Nephron progenitor cell (in vitro differentiated cells): ENCODE data around the gene NCAM1.

ENCODE experiments used
- DNase-seq: peaks from one replicate; pipeline ENCODE4 v3.0.0; 2021
- H3K27ac Mint-ChIP-seq: 2 replicates; pipeline ENCODE4 v1.8.0; 2021; ENCODE audit warnings: mild to moderate bottlenecking, moderate library complexity, mixed read lengths
- H3K27me3 Mint-ChIP-seq: 2 replicates; pipeline ENCODE4 v1.8.0; 2021; ENCODE audit warnings: mild to moderate bottlenecking, low read depth, mixed read lengths; ENCODE audit not compliant: poor library complexity
- H3K36me3 Mint-ChIP-seq: 2 replicates; pipeline ENCODE4 v1.8.0; 2021; ENCODE audit warnings: low read depth, mixed read lengths
- H3K4me1 Mint-ChIP-seq: 2 replicates; pipeline ENCODE4 v1.8.0; 2021; ENCODE audit warnings: mixed read lengths
- H3K4me3 Mint-ChIP-seq: 2 replicates; pipeline ENCODE4 v1.8.0; 2021; ENCODE audit warnings: mild to moderate bottlenecking, moderate library complexity, mixed read lengths
- H3K9me3 Mint-ChIP-seq: 2 replicates; pipeline ENCODE4 v1.8.0; 2021; ENCODE audit warnings: mild to moderate bottlenecking, moderate library complexity, mixed read lengths
- TF ChIP-seq, protein P1 (sequence below): fragments of 200-600 bp; sonication (generic); IDR thresholded peaks from 2 replicates; pipeline ENCODE4 v1.5.0; 2021; ENCODE audit warnings: antibody characterized with exemption

Gene NCAM1

DNA sequence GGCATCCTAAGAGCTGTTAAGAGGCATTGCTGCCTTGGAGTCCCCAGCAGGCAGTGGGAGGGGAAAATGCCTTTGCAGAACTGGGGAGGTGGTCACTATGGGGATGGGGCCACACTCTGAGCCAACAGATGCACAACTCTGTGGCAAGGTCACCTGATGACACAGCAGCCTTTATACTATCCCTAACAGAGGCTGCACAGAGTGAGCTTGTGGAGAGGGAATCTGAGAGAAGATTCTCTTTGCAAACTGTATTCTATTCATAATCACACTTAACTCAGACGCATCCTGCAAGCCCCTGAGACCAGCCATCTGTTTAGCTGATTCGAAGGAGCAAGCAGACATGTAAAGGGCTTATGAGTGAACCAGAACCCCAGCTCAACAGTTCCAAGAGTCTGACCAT lies 304.1 kb downstream of the NCAM1 start:
- no peak for DNase-seq
- TF ChIP-seq, protein P1, sequence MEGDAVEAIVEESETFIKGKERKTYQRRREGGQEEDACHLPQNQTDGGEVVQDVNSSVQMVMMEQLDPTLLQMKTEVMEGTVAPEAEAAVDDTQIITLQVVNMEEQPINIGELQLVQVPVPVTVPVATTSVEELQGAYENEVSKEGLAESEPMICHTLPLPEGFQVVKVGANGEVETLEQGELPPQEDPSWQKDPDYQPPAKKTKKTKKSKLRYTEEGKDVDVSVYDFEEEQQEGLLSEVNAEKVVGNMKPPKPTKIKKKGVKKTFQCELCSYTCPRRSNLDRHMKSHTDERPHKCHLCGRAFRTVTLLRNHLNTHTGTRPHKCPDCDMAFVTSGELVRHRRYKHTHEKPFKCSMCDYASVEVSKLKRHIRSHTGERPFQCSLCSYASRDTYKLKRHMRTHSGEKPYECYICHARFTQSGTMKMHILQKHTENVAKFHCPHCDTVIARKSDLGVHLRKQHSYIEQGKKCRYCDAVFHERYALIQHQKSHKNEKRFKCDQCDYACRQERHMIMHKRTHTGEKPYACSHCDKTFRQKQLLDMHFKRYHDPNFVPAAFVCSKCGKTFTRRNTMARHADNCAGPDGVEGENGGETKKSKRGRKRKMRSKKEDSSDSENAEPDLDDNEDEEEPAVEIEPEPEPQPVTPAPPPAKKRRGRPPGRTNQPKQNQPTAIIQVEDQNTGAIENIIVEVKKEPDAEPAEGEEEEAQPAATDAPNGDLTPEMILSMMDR, result no peak
- Mint-ChIP-seq H3K4me1 (no peaks in the 10 kb centered on the region), H3K36me3 (peaks cover 43% of the 10 kb centered on the region), H3K27ac (no peak overlapping the region), H3K27me3 (no peaks in the 10 kb centered on the region), H3K9me3 (no peaks in the 10 kb centered on the region), H3K4me3 (no peak overlapping the region)

DNA sequence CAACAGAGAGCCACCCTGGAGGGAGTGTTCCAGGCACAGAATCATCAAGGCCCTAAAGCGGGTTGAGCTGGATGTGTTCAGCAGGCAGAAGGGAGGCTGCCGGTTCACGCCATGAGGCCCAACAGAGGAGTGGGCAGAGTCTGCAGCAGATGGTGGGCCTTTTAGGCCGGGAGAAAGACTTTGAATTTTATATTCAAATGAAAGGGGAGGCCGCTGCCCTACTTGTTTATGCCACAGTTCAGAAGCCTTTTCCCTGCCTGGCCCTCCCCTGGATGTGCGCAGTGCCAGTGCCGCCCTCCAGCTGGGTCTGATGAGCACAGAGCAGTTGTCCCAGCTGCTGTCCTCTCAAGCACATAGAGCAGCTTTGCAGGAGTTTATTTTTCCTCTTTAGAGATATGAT lies 306.3 kb downstream of the NCAM1 start:
- no peak for DNase-seq
- Mint-ChIP-seq H3K27ac (no peak overlapping the region), H3K9me3 (no peaks in the 10 kb centered on the region), H3K4me1 (peaks cover 2% of the 10 kb centered on the region), H3K4me3 (no peak overlapping the region), H3K27me3 (no peaks in the 10 kb centered on the region), H3K36me3 (peaks cover 38% of the 10 kb centered on the region)
- TF ChIP-seq, protein P1, result no peak

DNA sequence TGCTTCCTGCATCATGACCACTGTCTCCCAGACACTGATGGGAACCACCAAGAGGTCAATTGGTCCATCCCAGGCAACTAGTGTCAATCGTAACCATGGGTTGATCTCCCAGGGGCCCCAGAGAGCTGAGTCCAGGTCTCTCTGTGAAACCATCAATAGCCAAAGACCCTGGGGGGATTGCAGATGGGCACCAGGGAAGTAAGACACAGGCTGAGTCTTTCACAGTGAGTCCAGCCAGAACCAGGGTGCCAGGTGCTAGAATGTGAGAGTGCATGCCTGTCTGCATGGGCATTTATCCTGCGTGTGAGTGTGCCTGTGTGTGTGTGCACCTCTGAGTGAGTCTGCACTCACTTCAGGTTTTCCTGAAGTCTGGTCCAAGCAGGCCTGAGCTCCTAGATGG lies 307.9 kb downstream of the NCAM1 start:
- Mint-ChIP-seq H3K4me1 (peaks cover 9% of the 10 kb centered on the region), H3K36me3 (peaks cover 33% of the 10 kb centered on the region), H3K9me3 (no peaks in the 10 kb centered on the region), H3K4me3 (no peak overlapping the region), H3K27me3 (no peaks in the 10 kb centered on the region), H3K27ac (no peak overlapping the region)
- TF ChIP-seq, protein P1, result no peak
- DNase-seq, result no peak

DNA sequence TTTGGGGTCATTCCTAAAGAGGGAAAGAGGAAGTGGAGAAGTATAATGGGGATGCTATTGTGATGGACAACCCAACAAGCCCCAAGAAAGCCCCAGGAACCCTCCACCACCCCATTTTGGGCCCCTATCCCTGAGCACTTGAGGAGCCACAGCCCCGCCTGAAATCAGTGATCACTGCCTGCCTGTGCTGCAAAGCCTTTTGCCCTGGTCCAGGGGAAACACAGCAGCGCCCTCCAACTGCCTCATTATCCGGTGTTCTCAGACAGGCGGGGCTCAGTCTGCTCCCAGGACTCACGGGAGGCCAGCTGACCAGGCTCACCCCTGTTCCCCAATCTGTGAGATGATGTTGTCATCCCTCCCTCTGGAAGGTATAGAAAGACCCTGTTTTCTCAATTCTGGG lies 308.4 kb downstream of the NCAM1 start:
- no peak overlapping the region for H3K27ac Mint-ChIP-seq
- no peaks in the 10 kb centered on the region for H3K9me3 Mint-ChIP-seq
- no peak overlapping the region for H3K4me3 Mint-ChIP-seq
- H3K4me1 Mint-ChIP-seq, result peaks cover 9% of the 10 kb centered on the region
- DNase-seq, result no peak
- TF ChIP-seq, protein P1, result no peak
- H3K36me3 Mint-ChIP-seq, result peaks cover 33% of the 10 kb centered on the region
- no peaks in the 10 kb centered on the region for H3K27me3 Mint-ChIP-seq

DNA sequence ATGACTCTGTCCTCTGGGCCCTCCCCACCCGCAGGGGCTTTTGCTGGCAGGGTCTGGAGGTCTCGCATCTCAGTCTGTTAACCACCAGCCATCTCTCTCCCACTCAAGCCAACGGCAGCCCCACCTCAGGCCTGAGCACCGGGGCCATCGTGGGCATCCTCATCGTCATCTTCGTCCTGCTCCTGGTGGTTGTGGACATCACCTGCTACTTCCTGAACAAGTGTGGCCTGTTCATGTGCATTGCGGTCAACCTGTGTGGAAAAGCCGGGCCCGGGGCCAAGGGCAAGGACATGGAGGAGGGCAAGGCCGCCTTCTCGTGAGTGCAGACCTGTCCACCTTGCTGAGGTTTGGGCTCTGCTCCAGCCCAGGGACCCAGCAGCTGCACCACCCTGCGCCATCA lies 308.9 kb downstream of the NCAM1 start:
- peaks cover 11% of the 10 kb centered on the region for H3K4me1 Mint-ChIP-seq
- H3K4me3 Mint-ChIP-seq, result no peak overlapping the region
- H3K27ac Mint-ChIP-seq, result no peak overlapping the region
- TF ChIP-seq, protein P1, result no peak
- H3K36me3 Mint-ChIP-seq, result peaks cover 36% of the 10 kb centered on the region
- no peaks in the 10 kb centered on the region for H3K9me3 Mint-ChIP-seq
- H3K27me3 Mint-ChIP-seq, result no peaks in the 10 kb centered on the region
- no peak for DNase-seq

DNA sequence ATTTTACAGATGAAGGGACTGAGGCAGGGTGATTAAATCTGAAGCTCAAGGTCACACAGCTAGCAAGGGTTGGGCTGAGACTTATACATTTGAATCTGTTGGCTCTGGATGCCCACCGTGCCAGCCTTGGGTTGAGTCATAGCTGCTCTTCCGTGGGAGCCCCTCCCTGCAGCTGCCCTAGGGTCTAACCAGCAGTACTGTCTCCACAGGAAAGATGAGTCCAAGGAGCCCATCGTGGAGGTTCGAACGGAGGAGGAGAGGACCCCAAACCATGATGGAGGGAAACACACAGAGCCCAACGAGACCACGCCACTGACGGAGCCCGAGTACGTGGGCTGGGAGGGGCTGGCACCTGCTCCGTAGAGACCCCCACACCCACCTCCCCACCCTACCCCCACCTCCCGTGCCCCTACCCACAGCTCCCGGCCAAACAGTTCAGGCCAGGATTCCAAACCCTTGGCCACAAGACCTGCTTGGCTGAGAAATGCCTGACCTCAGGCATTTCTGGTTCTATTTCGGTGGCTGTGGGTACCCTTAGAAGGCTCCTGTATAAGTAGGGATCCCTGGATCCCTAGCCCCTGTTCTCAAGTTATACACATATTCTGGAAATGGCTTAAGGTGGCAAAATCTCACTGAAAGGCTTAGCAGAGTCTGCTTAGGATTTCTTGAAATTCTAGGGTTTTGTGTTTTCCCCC lies 310.5 kb downstream of the NCAM1 start:
- Mint-ChIP-seq H3K4me1 (peaks cover 18% of the 10 kb centered on the region), H3K36me3 (peaks cover 51% of the 10 kb centered on the region), H3K4me3 (no peak overlapping the region), H3K27ac (no peak overlapping the region), H3K27me3 (no peaks in the 10 kb centered on the region), H3K9me3 (no peaks in the 10 kb centered on the region)
- TF ChIP-seq, protein P1, result no peak
- no peak for DNase-seq
